HTERT RPE-1 (cell line): ENCODE data around the gene SNAP25.

ENCODE experiments used
- in situ Hi-C: fragments of 300-500 bp; cut with MboI; formaldehyde crosslinking; loops from 4 replicates; pipeline ENCODE4 v1.14.3; 2020; ENCODE audit warnings: low sequenced_read_pairs

The SNAP25 gene

DNA sequence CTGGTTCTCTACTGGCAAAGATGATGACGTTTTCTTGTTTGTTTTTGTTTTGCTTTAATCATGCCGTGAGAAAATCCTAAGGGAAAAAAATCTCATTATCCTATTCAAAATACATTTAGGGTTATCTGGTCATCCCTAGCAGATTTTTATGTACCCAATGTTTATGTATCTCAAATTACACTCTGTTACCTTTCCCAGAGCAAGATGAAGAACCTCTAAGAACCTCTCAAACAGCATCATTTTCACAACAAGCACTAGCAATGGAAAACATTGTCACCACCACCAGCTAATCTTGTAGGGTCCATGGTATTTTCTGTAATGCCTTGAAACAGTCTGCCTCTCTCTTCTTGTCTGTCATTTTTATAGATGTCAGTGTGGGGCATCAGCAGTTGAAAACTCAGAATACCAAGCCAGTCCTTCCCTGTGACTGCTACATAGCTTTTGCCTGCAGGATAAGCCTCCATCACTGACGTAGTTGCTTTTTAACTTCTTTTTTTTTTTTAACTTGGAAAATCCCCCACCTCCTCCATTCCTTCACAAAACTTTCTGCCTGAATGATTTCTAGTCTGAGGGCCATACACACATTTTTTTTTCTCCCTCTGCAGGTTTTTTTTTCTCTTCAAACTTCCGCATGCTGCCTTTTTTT is 2.4 kb upstream of the SNAP25 start:
- in situ Hi-C loops, result no loop called here

DNA sequence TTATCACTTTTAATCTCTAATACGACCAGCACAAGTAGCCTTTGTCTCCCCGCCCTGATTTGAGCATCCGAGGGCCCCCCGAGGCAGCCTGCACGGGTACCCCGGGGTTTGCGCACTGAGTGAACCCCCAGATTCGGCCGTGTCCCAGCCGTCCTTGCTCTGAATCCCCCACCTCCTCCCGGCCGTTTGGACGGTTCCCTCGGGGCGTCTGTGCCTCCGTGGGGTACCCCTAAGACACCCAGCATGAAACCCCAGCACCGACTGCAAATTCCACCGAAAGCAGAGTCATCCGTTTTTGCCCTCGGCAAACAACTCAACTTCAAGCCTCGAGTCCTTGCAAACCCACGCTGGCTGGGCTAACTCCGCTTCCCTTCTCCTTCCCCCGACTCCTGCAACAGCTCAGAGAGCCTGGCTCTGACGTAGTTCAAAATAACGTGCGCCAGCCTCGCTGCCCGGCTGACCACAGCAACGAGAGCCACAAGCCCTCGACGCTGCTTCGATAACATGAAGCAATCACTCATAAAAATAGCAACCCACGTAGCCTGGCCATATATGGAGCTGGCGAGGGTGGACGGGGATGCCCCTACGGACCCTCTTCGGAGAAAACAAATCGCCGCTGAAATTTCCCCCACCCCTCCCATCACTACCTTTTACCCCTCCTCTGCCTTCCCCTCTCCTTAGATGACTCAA is 764 bp upstream of the SNAP25 start:
- in situ Hi-C loops, result no loop called here

DNA sequence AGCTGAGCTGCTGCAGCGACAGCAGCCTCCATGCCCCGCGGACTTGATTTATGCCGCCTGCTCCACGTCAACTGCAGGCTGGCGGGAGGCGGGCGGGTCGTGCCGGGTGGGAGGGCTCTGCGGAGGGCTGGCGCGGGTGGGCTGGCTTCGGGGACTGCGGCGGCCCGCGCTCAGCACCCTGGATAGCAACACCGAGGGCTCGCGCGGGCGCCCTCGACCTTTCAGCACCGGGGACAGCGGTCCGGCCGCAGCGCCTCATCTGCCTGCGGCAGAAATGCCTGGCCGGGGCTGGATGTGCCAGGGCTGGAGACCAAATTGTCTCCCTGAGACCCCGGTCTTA is 792 bp downstream of the SNAP25 start:
- in situ Hi-C loops, result no loop called here

DNA sequence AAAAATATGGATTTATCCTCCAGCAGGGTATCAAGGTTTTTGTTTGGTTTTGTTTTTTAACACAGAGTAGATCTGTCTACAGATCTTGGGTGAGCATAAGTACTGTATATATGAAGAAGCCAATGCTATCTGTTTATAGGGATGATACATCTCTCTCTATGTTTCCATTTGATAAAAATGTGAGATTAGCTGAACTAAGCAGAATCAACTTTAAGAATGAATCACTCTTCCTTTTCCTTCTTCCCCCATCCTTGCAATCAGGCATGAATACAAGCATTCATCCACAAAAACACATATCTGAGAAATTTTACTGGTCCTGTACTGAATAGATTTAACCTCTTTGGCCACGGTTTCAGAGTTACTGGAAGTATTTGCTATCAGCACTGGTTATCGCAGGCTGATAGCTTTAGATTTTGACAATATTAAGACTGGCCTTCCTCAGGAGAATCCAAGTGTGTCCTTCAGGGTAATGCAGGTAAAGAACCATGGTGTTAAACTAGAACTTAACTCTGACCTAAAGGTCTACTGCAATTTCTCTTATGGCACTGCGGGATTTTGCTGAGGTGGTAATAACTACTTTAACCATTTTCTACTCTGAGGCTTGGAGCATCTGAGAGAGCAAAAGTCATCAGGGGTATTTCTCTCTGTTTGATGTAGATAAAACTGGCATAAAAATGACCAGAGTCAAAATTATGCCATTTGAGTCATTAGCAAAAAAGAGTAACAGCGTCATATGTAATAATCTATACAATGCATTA is 1.5 kb downstream of the SNAP25 start:
- in situ Hi-C loops, result no loop called here

DNA sequence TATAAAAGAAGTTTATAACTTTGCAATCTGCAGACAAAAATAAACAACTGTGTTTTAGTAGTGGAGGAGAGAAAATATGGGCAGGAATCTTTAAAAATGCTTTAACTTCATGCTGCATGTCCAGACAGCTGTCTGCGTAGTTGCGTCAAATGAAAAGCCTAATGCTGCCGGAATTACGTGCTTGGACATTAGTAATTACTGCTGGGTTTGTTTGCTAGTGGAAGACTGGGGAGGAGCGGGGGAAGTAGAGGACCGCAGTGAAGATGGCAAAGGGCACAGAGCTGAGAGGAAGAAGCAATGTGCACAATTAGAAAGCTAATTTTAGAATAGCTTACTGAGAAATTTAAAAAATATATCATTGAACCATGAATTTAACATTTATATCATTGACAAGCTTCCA is 2.4 kb downstream of the SNAP25 start:
- in situ Hi-C loops, result no loop called here

DNA sequence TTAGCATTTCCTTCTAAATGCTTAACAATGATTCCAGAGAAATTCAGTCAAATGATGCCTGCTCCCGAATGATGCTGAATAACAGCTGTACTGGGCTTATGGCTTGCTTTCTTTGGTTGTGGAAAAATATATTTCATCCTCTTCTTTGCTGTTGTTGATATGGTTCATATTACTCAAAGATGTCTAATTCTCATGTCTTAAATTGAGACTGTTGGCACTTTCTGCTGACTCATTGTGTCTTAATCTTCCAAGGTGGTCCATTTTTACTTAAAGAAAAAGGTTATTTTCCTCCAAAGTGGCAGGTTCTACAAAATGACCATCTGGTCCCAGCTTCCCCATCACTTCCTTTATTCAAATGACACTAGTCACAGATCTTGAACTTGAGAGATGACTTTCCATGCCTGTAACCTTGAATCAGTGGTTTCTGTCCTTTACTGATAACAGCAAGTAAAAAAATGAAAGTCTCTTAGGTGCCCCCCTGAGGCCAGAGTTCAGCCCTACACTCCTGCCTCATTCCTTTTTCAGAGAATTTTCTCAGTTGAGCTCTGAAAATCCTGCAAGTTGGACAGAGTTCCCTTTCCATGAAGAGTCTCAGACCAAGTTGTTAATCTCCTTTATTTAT is 6.9 kb downstream of the SNAP25 start:
- in situ Hi-C loops, result no loop called here

DNA sequence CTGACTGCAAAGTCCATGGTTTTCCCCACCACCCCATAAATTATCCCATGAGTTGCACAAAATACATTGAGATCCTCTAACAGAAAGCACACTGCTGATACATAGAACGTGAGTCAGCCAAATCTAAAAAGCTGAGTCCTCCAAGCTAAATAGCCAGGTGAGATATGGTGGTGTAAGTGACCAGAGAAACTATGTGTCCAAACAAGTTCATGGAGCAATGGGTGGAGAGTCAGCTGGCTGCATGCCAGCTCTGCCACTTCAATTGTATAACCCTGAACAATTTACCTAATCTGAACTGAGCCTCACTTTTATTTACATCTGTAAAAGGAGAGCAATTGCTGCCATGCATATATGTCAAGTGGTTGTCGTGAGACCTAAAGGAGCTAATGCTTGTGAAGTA is 9.7 kb downstream of the SNAP25 start:
- in situ Hi-C loops, result no loop called here

DNA sequence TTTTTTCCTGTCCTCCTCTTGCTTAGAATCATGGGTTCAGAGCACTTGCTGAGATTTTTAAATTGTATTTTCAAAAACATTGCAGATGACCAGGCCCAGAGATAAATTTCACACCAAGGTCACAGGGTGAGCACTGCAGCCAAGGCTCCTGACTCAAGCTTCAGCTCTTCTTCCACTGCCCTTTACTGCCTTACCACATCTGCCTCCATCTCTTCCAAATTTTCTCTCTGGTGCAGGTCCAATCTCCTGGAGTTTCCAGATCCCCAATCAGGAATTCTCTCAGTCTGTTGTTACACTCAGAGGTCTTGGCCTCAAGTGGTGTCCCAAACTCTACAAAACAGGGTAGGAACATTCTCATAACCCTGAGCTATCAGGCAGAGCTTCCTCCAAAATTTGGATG is 12.7 kb downstream of the SNAP25 start:
- in situ Hi-C loops, result no loop called here

DNA sequence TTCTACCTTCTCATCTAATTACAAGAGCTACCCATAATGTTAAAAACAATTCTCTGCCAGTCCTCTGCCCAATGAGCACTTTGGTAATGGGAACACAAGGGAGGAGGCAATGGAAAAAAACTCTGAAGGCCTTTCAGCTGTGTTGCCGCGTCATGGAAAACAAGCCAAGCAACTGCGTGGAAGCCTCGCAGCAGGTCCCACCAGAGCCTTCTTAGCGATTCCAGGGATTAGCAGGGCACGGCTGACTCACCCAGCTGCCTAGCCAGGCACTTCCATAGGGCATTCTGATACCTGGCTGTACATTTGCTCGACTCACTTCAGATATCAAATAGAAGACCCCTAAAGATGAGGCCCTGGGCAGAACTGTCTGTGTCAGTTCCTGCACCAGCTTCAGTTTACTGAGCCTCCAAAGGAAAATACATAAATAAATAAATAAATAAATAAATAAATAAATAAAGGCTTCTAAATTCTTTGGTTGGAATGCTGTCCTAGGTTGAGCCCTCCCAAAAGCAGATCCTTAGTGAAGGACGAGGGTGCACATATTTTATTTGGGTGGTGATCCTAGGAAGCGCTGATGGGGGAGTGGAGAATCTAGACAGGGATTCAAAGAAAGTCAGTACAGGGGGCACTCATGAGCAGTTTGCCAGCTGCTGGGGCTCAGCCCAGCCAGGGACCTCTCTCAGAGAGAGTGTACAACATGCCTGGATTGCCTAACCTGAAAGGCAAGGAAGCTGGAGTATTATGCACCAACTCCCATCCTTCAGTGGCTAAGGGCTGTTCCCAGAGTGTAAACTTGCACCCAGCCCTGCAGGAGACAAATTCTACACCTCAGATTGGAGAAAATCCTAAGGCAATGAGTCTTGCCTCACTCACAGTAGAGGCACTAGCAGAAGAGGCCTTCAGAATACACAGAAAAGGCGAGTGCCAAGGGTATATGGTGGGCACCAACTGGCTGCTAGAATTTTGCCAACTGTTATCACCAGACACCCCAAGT is 18.2 kb downstream of the SNAP25 start:
- in situ Hi-C loops, result no loop called here

DNA sequence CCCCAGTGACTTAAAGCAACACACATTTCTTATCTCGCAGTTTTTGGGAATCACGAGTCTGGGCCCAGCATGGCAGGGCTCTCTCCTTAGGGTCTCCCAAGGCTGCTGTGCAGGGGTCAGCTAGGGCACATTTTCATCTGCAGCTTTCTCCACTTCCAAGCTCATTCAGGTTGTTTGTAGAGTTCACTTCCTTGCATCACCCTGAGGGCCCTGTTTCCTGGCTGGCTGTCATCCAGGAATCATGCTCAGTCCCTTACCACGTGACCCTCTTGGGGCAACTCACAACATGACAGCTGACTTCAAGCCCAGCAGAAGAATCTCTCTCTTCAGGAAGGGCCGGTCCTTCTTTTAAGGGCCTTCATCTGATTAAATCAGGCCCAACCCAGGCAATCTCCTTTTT is 21.3 kb downstream of the SNAP25 start:
- in situ Hi-C loops, result no loop called here

DNA sequence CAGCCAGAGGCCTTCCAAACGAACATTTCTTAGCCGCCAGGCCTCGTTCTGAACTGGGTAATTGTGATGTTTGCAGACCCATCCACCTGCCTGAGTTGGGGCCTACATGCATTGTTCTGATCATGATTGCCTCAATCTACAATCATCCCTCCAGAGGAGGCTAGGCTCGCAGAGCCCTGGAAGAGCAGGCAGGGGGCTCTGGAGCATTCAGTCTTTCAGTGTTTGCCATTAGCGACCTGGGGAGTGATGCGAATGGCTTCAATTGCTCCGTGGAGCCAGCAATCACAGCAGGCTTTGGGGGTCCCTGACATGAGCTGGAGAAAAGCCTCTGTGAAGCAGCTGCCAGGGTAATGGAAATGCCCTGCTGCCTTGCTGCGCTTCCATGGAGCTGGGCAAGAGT is 22.0 kb downstream of the SNAP25 start:
- in situ Hi-C loops, result no loop called here

DNA sequence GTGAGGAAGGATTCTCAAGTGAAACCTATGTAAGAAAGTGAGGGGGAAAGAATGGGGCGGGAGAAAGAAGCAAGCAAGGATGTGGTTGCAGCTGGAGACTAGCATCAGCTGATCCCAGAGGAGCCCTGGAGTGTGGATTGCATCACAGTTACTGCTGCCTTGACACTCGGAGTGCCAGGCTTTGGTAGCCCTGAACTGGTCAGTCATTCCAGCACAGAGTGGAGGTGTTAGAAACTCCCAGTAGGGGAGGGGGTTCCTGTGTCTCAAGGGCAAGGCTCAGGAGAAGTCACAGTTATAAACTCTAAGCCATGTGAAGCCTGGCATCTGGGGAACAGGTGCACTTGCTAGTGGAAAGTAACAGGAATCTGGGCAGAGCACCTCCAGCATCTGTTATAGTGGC is 23.5 kb downstream of the SNAP25 start:
- in situ Hi-C loops, result no loop called here

DNA sequence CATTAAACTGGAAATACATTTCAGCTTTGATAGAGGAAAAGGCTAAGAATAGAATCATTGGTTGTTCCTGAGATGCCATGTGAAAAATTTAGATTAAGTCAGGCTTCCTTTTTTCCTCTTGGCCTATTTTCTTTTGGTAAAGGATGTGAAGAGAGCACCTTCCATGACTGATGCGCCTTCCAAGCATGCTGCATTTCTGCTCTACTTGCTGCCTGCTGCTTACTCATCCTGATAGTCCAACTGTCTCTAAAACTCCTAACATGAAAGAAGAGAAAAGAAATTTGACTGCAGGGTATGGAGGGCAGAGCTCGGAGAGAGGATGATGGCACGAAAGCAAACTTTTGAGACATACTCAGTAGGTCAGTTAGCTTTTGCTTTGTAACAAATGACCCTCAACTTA is 28.8 kb downstream of the SNAP25 start:
- in situ Hi-C loops, result no loop called here

DNA sequence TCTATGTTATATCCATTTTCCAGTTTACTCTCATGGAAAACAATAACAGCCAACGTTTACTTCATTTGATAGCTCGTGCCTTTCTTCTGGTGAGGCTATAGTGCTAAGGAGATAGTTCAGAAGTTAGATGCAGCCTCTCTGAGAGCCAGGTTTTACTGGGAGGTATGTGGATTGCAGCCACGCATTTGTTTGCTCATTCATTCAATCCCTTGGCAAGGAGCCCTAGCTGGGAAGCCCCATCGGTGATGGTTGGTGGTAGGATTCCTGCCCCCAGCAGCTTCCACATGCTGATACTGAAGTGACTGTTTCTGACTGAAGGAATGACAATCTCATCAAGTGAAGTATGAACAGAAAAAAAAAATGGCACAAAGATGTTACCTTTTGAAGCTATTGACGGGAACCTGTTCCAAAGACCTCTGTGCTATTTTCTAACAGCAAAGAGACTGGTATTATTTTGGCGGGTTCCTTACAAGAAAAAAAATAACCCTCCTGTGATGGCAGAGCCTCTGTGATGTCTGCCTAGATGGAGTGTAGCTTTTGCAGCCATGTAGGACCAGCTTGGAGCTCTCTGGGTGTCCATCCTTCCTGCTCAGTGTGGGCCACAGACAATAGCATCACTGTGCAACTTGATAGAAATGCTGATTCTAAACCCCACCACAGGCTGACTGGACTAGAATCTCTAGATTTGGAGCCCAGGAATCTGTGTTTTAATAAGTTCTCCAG is 30.6 kb downstream of the SNAP25 start:
- in situ Hi-C loops, result no loop called here

DNA sequence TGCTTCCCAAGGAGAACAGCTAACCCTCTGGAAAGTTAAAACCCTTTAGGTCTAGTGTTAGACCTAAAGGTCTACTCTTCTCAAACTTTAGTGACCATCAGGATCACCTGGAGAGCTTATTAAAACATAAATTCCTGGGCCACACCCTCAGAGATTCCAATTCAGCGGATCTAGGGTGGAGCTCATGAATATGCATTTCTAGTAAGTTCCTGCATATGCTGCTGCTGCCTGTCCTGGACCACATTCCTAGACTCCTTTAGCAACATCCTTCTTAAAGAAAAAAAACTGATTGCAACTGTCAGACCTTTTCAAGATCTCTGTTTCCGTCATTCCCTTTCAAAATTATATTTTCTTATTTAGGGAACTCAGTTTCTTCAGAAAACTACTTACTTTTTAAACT is 31.2 kb downstream of the SNAP25 start:
- in situ Hi-C loops, result no loop called here

DNA sequence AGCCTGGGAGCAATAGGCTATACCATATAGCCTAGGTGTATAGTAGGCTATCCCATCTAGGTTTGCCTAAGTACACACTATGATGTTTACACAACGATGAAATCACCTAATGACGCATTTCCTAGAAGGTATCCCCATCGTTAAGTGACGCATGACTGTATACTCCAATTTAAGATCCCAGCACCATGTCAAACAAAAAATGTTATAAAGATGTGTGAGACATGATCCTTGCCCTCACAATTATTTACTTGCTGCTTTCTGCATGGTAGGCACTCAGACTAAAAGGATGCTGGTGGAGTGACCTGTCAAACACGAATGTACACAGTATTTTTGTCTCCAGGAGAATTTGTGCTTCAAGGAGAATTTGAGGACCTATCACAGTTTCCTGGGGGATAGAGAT is 32.3 kb downstream of the SNAP25 start:
- in situ Hi-C loops, result no loop called here

DNA sequence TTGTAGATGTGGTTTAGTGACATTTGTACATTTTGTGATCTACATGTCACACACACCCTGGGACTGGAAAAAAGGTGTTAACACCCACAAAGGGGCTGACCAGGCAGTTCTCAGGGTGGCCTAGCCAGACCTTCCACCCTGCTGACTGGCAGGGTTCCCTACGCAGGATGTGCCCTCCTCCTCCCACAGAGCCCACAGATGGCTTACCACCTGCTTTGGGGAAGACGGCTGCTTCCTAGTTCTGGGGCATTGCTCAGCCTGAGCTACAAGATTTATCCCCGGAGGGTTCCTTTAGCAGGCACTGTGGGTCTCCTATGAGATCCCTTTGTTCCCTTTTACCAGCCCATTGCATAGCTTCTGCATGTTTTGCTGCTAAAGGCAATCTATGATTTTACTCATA is 35.1 kb downstream of the SNAP25 start:
- in situ Hi-C loops, result no loop called here

DNA sequence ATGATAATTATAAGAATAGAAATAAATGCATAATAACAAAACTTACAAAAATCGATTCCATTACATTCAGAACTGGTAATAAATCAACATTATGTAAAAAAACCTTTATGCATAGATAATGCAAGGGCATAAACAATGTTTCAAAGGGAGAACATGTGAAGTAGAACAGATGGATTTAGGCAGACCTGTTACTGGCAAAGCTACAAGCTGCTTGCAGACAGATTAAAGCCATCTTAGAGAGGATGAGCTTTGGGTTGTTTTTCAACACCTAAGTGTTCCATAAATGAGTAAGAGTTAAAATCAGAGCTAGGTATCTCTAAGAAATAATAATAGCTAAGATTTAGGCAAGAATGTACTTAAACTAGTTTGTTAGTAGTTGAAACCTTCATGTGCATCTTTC is 37.2 kb downstream of the SNAP25 start:
- in situ Hi-C loops, result no loop called here

DNA sequence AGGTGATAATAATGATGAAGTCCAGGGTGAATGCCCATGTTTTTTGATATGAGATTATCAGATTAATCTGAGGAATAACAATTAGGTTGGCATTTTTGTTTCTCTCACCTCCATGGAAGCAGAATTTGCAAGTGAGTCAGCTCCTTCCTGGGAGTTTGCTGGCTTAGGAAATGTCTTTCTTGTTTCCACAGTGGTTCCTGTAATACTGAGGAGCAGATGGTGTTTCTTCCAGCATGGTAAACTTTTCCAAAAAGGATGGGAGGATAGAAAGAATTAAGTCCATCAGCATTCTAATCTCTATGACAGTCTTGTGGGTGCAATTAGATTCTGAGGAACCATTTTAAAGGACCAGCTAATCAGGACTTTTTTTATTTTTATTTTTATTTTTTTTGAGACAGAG is 40.5 kb downstream of the SNAP25 start:
- in situ Hi-C loops, result no loop called here

DNA sequence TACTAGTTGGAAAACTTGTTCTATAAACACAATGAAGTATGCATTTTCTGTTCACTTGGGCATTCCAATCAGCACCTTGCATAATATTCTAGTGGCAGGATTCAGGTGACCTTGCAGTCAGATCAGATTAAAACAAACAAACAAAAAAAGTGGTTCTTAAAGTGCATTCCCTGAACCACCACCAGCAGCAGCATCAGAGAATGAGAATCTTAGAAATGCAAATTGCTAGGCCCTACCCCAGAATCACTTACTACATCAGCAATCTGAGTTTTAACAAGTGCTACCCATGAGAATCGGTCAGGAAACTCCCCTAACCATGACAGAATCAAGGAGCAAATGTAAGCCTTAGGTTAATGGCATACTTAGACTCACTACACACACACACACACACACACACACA is 41.7 kb downstream of the SNAP25 start:
- in situ Hi-C loops, result no loop called here
